ENCODE measurements around the gene FBXL4.
"Not testable (repeated sequence)": the region's sequence is repeated elsewhere in the genome, so short reads cannot be mapped to it uniquely, and the experiment has no call there.

FBXL4 gene

DNA sequence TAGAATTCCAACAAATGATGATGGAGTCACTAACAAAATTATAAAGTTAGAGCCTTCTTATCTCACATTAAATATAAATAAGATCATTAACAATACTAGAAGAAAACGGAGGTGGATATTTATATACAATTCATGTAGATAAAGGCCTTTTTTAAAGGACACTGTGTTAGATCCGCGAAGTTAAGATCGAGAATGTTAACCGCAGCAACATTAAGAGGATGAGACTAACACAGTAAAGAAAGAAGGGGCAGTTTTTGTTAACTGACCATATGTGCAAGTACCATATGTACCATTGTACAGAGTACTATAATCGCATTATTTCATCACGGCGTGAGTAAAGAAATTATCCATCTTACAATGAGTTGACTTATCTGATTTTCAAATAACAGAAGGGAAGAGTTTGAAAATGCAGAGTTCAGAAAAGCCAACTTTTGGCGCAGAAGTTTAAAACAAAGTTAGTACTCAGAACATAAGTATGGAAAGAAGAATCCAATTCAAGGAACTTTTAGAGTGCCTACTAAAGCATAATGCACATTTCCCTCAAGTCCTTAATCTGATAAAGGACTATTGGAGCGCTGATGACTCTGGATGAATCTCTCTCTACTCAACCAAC, 1.4 kb downstream of the FBXL4 start:
- in situ Hi-C loops (cut with MboI; ENCODE audit: low sequenced_read_pairs): no loop called here

DNA sequence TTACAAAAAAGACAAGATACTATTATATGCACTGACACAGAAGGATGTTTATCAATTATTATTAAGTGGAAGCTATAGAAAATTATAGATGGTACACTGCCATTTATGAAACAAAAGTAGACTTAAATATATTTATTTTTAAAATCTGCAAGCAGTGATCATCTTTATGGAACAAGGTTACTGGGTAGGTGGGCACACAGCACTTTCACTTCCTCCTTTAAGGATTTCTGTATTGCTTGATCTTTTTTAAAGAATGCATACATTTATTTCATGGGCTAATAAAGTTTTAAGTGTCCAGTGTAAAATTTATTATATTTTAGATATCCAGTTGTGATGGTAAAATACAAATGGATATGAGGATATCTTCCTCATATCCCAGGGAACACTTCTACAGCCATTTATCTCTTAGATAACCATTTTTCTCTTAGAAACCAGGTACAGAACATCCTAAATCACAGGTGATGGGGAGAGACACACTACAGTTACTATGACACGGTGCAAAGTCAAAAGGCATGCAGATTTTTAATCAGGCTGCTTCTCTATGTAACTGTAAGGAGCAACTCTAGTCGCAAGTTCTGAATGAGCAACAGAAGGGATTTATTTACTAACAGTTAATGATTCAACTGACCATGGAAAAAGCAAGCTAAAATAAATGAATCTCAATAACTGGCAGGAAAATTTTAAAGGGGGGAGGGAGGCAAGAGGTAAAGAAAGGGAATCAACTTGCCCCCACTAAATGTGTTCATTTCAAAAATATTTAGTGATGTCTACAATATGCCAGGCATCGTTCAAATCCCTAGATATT, 2.2 kb downstream of the FBXL4 start:
- in situ Hi-C loops (cut with MboI; ENCODE audit: low sequenced_read_pairs): no loop called here

DNA sequence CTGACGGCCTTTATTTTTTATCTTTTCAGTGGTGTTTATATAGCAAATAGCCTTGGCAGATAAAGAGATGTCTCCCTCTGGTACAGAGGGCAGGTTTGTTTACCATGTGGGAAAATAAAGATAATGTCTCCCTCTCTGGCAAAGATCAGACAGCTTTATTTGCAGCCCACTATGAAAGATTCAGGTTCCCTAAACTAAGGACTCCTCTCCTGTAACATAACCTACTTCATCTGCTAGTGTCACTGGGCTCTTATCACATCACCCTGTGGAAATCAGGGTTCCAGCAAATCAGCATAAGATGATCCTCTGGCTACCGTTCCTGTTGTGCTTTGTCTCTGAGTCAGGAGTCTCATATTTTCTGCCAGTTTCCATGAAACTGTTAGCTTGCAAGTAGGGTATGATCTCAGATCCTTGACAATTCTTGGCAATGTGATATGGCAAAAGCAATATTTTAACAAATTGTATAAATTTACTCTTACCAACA, 3.1 kb downstream of the FBXL4 start:
- in situ Hi-C loops (cut with MboI; ENCODE audit: low sequenced_read_pairs): no loop called here

- in situ Hi-C loops (cut with MboI; ENCODE audit: low sequenced_read_pairs): no loop called here
Measured at GRCh38 chr6:98944168-98944567, 3.6 kb downstream of the FBXL4 start.

GRCh38 chr6:98942263-98942803, 5.4 kb downstream of the FBXL4 start:
- in situ Hi-C loops (cut with MboI; ENCODE audit: low sequenced_read_pairs): no loop called here

- in situ Hi-C loops (cut with MboI; ENCODE audit: low sequenced_read_pairs): no loop called here
Measured at GRCh38 chr6:98941319-98941718, 6.4 kb downstream of the FBXL4 start.

DNA sequence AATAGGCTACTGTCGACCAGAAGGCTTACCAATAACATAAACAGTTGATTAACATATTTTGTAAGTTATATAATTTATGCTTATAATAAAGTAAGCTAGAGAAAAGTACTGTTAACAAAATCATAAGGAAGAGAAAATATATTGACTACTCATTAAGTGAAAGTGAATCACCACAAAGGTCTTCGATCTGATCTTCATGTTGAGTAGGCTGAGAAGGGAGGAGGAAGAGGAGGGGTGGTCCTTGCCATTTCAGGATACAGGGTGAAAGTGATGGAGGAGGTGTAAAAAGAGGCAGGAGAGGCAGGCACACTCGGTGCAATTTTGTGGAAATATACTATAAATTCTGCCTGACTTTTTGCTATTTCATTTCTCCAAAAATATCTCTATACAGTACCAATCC, 10.4 kb downstream of the FBXL4 start:
- in situ Hi-C loops (cut with MboI; ENCODE audit: low sequenced_read_pairs): no loop called here

DNA sequence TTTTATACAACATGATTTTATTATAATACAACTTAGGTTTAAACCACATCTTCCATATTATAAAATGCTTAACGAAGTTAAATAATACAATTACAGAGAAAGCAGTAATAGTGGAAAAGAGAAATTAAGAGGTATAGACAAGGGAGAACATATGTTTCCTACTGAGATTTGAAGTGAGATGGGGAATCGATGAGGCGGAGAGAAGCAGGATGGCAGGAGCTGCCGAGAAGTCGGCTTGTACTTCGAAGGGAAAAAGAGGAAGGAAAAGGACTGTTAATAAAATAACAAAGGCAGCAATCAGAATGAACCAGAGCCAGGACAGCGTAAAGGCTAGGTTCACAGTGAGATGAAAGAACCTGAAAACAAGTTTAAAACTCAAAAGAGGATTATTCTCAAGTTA, 15.4 kb downstream of the FBXL4 start:
- in situ Hi-C loops (cut with MboI; ENCODE audit: low sequenced_read_pairs): no loop called here

GRCh38 chr6:98931696-98932095, 16.1 kb downstream of the FBXL4 start:
- in situ Hi-C loops (cut with MboI; ENCODE audit: low sequenced_read_pairs): no loop called here

GRCh38 chr6:98929498-98930060, 18.2 kb downstream of the FBXL4 start:
- in situ Hi-C loops (cut with MboI; ENCODE audit: low sequenced_read_pairs): no loop called here

- in situ Hi-C loops (cut with MboI; ENCODE audit: low sequenced_read_pairs): no loop called here
Measured at GRCh38 chr6:98928688-98929087, 19.1 kb downstream of the FBXL4 start.

DNA sequence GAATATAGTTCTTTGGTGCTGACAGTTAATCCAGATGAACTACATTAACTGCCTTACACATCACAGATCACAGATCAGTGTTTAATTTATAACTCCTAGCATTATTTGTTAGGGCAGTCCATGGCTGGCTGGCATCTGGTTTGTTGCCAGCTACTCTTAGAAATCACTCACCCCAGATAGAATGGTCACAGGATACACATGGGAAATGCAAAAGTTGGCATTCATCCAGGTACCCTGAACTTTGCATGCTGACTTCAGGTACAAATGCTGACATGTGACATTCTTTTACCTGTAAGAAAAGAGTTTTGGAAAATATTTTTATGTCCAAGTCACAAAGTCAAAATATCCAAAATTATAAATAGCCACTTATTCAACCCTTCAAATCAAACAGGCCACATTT, 20.2 kb downstream of the FBXL4 start:
- in situ Hi-C loops (cut with MboI; ENCODE audit: low sequenced_read_pairs): no loop called here

DNA sequence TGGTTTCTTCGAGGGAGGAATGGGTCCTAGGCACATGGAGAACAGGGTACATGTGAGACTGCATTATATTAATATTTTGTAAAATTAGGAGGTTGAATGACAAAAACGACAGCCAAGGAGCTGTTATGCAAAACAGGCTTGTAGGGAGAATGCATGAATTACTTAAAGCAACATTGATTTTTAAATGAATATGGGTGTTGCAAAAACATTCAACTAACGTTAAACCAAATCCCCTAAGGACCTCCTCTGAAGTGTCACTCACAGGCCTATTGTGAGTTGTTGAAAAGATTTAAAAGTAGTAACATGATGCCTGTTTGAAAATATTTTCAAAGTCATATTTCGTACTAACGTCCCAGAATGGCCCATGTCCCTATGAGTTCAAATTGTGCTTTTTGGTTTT, 21.9 kb downstream of the FBXL4 start:
- in situ Hi-C loops (cut with MboI; ENCODE audit: low sequenced_read_pairs): no loop called here

GRCh38 chr6:98924647-98925046, 23.1 kb downstream of the FBXL4 start:
- in situ Hi-C loops (cut with MboI; ENCODE audit: low sequenced_read_pairs): no loop called here

DNA sequence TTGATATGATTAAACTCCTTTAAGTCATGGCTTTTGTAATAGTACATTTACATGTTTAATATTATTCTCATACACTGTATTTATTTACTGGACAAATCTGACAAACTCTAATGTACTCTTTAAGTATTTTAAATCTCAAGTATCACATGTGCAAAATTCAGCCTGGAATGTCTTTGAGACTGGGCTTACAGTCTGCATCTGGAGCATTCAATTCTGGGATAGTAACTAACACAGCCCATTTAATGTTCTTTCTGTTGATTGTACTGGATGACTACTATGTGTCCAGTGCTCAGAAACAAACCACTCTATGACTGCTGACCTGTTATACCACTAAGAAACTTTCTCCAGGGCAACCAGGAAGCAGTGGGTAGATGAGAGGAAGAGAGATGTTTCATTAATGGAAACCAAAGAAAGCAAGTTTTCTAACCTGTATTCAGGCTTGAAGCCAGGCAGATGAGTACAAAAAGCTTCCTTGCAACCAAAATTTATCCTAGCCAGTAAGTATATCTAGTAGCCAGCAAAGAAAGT, 26.8 kb downstream of the FBXL4 start:
- in situ Hi-C loops (cut with MboI; ENCODE audit: low sequenced_read_pairs): no loop called here

- in situ Hi-C loops (cut with MboI; ENCODE audit: low sequenced_read_pairs): not testable (repeated sequence)
Measured at GRCh38 chr6:98910946-98911345, 36.8 kb downstream of the FBXL4 start.

GRCh38 chr6:98909236-98909635, 38.5 kb downstream of the FBXL4 start:
- in situ Hi-C loops (cut with MboI; ENCODE audit: low sequenced_read_pairs): no loop called here

DNA sequence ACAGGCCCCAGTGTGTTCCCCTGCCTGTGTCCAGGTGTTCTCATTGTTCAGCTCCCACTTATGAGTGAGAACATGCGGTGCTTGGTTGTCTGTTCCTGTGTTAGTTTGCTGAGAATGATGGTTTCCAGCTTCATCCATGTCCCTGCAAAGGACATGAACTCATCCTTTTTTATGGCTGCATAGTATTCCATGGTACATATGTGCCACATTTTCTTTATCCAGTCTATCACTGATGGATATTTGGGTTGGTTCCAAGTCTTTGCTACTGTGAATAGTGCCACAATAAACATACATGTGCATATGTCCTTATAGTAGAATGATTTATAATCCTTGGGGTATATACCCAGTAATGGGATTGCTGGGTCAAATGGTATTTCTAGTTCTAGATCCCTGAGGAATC, 41.4 kb downstream of the FBXL4 start:
- in situ Hi-C loops (cut with MboI; ENCODE audit: low sequenced_read_pairs): not testable (repeated sequence)

GRCh38 chr6:98905759-98906158, 42.0 kb downstream of the FBXL4 start:
- in situ Hi-C loops (cut with MboI; ENCODE audit: low sequenced_read_pairs): no loop called here

DNA sequence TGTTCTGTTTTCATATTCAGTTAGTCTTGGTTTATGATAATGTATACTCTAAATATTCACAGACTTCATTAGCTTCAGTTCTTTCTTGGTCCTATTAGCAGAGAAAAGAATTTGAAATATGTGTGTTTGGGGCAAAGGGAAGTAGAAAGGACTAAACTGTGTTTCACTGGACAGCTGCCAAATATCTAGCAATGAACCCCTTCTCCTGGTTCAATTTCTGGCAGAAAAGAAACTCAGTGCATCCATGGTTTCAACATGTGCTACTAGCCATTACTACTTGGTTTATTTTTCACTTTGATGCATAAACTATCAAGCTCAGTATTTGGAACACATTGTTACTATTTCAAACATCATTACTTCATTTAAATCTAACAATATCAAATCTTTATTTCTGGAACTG, 43.6 kb downstream of the FBXL4 start:
- in situ Hi-C loops (cut with MboI; ENCODE audit: low sequenced_read_pairs): no loop called here

GRCh38 chr6:98900706-98901105, 47.0 kb downstream of the FBXL4 start:
- in situ Hi-C loops (cut with MboI; ENCODE audit: low sequenced_read_pairs): no loop called here

DNA sequence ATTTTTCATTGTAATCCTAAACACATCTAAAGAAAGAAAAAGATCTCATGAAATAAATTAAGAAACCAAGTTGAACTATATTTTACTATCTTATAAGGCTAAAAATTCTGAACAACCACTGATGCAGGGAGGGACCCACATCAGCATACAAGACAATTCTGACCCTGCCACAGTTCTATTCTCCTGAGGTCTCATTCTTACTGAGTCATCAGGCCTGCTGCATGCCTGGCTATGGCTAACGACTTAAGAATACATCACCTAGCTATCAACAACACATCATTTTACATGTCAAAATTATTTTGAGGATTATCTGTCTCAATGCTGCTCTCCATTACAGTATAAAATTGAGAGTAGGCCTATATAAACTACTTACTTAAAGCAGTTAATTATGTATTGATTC, 52.9 kb downstream of the FBXL4 start:
- in situ Hi-C loops (cut with MboI; ENCODE audit: low sequenced_read_pairs): no loop called here
